Activated effector memory CD4-positive, alpha-beta T cell treated with Interleukin-2 at 50 U/mL for 16 hours (primary cell): ENCODE measurements around the gene CXCL11.
"Not testable (repeated sequence)": the region's sequence is repeated elsewhere in the genome, so short reads cannot be mapped to it uniquely, and the experiment has no call there.

ENCODE experiments used
- DNase-seq: peaks from one replicate; pipeline ENCODE4 v3.0.0-alpha.2; 2020

CXCL11 gene

DNA sequence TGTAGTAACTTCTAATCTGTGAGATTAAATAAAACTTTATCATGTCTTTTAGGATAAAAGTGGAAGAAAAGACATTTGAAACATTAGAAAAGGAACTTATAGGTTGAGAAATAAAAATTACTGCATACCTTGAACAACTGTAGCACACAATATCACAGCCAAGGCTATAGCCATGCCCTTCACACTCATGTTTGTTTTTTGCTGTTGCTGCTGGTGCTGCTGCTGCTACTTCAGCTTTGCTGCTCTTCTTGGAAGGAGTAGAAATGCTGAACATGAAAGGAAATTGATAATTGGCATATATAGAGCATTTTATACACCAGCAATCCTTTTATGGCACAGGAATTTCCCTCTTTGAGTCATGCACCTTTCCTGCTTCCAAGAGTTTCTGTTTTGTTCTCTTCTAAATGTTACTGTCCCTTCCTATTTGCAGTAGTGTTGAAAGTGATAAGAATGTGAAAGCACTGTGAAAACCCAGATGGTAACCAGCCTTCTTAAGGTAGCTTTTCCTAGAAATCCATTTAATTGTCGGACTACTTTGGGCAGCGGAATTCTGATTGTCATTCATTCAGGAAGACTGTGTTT, at the start of gene CXCL11:
Gene CXCL11, minus strand, starts transcription at position 272 of the 582 bp plus-strand sequence. Its CDS starts 83 bp downstream, at position 189.
- no peak for DNase-seq

DNA sequence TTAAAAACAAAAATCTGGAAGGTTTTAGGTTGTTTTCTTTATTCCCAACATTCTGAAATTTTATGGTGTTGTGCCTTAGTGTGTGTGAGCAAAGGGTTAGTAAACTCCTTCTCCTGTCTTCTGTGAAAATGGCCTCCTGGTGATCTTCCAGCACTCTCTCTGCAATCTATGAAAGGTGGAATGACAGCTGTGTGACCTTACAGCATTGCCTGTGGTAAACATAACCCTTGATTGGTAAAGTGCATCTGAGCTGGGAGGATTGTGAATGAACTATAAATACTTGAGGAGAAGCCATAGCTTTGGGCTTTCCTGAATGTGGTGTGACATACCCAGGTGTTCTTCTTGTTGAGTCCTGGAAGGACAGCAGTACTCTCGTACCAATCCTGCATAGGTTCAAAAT, 48.7 kb upstream of the CXCL11 start:
- no peak for DNase-seq

DNA sequence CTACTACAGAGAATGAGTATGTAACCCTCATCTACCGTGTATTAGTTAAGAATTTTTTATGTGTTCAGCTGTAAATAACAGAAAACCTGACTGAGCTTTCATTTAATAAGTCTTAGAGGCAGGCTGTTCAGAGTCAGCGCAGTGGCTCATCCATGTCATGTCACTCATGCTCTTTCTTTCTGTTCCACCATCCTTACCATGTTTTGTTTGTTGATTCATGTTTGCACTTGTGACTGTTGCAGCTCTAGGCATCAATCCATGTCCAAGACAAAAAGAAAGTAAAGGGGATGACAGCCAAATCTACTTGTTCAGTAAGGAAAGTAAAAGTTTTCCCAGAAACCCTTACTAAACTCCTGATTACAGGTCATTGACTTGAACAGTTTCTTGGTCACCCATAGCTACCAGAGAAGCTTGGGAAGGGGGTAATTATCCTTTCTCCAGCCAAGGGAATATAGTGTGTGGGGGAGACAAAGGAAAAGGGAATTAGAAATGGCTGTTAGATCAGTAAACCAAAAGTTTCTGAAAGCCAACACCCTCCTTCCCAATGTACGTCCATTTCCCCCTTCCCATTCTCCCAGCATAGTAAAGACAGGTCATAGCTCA, 47.6 kb upstream of the CXCL11 start:
- no peak for DNase-seq

DNA sequence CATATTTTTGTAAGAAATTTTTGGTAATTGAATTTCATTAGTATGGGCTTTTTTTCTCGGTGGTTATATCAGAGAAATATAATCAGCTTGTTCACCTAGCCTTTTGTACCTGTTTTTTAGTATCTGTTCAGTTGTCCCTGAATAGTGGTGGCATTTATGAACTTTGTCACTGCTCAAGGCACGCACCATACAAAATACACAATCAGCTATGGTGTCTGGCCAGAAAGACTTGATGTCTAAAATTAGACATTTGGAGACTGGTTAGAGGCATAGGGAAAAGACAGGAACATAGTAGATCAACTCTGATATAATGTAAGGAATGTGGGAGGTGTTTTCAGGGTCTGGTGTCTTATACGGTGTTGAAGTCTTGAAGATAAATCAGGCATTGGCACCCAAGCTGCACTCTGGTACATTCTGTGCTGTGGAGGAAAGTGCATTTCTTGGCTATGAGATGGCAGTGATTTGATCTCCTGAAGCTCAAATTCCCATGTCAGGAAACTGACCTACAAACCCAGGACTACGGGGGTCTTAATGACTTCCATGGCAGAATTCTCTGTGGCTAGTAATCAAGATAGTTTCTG, 42.3 kb upstream of the CXCL11 start:
- no peak for DNase-seq

DNA sequence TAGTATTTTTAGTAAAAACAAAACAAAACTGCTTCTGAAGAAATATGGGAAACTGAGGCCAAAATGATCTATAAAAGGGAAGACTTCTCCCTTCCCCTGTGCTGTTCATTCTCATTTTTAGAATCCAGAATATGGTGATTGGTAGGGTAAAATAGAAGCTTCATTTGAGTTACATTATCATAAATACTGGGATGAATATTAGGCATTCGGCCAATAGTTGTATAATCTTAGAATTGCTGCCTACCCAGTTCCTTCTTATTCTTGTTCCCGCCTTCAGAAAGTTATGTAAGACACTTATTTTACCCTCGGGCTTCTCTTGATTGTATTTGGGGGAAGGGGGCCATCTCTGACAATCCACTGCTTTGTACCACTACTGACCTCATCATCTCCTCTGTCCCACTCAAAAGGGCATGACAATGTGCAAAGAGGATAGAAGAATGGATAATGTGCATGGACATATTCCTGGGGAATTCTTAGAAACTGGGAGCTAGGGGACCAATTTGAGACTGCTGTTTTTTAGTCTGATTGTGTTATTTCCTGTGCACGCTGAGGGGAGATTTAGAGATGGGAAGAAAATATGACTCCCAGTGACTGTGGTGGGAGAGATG, 39.2 kb upstream of the CXCL11 start:
- DNase-seq: no peak

DNA sequence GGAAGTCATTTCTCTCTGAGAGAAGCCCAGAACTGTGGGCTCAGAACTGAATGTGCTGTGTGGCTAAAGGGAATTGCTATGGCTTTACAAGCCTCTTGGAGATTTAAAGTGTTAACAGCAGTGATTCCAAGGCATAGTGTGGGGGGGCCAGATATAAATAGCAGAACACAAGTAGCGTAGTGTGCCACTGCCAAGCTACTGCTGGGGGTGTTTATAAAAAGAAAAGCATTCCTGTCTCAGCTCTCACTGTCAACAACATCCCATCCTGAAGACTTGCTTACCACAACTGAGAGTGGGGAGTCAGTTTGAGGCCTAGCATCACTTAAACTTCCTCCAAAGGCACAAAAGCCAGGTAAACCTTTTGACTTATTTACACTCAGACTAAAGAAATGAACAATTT, 38.6 kb upstream of the CXCL11 start, which contains the start of gene ART3:
Gene ART3, plus strand, starts transcription at position 242 of the 400 bp plus-strand sequence. CDS start 1,181 bp downstream, outside the sequence.
- DNase-seq: no peak

DNA sequence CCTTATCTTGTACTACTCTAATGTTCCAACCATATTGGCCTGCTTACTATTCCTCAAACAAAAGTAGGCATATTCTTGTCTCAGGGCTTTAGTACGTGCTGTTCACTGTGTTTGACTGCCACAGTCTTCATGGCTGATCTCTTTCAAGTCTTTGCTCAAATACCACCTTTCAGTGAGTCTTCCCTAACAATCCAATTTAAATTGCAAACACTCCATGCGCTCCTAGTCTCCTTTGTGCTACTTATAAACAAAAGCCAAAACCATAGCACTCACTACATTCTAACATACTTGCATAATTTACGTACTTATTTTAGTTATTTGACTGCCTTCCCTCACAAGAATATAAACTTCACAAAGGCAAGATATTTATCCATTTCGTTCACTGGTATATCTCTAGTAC, 36.9 kb upstream of the CXCL11 start:
- no peak for DNase-seq

DNA sequence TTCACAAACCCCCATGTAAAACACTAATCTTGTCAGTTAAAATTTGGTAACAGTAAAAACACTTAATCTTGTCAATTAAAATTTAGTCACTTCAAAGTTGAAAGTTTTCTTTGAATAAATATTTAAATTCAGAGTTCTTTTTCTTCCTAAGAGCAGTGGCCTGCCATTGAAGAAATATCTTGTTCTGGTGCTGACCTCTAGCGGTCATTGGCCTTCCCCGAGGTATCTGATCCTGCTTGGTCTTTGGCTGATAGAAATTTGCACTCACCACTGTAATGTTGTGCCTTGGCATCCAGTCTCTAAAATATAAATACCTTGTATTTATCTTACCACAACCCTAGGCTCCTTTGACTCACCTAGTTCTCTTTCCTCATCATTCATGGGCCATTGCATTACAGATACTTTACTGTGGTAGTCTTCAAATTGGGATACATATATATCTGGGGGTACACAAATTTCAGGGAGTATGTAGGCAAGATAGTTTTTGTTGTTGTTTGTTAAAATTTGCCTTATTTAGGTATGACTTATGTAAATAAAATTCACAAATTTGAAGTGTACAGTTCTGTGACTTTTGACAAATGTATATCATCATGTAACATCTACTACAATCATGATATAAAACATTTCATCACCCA, 31.9 kb upstream of the CXCL11 start:
- DNase-seq: peak; percentile 31

DNA sequence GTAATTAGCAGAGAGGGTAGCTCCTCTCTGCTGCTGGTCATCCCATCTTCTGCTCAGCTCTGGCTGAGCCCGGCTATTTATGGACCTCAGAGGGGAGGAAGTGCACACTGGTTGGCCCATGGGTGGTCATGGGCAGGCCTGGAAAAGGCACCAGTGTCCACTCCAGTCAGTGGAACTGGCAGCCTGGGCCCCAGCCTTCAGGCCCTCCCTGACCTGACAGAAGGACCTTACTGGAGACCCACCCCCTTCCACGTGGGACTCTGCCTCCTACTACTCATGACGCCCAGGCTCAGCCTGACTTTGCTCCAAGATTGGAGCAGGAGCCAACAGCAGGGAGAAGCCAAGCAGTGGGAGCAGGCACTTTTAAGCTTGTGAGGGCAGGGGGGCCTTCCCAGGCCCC, 30.7 kb upstream of the CXCL11 start:
- no peak for DNase-seq

DNA sequence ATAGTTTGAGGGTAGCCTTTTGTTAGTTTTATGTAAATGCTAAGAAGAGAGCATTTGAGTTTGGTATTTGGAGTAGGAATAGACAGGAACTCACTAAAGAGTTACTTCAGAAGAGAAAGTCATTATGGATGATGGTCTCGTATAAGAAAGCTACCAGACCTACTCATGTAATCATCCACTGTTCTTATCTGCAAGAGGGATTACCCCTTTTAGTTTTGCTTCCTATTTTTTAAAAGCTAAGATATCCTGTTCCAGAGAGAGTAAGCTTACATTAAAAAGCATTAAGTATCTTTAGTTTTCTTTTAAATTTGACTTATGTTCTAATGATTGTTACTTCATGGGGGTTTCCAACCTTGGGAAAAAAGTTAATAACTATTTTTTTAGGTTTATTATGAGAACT, 26.1 kb upstream of the CXCL11 start:
- DNase-seq: no peak

DNA sequence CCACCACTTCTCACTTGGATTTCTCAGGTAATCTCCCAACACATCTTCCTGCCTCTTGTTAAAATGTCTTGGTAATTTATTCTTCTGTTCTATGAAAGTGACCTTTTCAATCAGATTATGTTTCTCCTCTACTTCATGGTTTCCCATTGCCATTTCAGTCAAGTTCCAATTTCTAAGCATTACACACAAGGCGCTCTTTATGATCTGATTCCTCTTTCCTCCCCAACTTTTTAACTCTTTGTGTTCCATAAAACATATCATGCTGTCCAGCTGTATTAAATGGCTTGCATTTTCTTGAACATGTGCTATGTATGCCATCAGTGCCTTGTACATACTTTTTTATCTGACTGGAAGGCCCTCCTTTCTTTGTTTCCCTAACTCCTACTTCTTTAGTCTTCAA, 25.6 kb upstream of the CXCL11 start:
- DNase-seq: no peak

DNA sequence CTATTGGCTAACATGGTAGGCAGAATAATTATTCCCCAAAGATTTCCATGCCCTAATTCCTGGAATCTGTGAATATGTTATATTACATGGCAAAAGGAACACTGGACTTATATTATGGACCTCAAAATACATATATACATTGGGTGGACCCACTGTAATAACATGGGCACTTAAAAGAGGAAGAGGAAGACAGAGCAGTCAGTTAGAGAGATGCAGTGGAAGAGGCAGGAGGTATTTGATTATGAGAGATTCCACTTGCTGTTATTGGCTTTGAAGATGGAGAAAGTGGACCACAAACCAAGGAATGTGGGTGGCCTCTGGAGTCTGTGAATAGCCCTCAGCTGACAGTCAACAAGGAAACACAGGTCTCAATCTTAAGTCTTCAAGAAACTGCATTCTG, 24.6 kb upstream of the CXCL11 start:
- no peak for DNase-seq

DNA sequence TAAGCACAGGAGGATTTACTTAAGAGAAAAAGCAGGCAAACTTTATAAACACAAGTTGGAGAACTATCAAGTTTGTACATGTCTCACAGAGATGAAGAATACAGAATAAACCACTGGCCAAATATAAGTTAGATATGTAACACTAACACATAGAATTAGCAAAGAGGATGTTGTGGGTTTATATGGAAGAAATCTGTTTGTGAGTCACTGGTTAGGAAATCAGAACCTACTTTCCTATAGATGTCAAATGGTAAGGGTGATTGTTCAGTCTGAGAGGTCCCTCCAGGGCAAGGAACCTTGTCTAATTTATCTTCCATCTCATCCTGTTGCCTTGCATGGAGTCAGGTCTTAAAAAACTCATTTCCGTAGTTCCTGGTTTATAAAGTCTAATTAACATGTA, 23.9 kb upstream of the CXCL11 start:
- no peak for DNase-seq

DNA sequence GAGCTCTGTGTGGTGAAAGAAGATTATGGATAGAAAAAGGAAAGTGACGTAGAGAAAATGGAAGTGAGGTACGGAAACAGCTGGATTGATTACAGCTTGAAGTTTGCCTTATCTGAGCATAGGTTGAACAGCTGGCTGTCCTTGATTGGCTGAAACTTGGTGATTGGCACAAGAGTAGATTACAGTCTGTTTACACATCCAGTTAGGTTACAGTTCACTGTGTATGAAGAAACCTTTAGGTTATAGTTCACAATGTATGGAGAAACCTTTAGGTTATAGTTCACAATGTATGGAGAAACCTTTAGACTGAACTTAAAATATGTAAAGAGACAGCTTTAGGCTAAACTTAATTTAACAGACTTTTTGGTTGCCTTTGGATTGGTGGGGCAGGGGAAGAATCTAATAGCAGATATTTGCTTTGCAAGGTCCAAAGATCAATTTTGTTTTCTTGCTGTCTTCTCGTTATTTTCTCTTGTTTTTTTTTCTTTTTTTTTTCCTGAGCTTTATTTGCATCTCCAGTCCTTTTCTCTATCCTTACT, 23.1 kb upstream of the CXCL11 start:
- no peak for DNase-seq

DNA sequence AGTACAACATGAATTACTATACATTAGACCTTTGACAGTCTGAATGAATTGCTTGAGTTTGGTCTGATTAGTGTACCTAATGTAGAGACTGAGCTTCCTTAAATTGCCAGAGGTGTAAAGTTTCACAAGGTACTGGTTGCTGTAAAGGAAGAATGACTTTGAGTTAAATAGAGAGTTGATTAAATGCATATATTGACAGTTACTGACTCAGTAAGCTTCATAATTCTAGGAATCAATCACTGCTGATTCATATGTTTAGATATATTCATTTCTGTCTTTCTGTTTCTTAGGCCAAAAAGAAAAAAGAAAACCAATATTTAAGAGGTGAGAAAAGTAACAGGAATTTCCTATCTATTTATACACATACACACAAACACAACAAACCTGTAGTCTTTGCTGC, 22.4 kb upstream of the CXCL11 start:
- DNase-seq: no peak

DNA sequence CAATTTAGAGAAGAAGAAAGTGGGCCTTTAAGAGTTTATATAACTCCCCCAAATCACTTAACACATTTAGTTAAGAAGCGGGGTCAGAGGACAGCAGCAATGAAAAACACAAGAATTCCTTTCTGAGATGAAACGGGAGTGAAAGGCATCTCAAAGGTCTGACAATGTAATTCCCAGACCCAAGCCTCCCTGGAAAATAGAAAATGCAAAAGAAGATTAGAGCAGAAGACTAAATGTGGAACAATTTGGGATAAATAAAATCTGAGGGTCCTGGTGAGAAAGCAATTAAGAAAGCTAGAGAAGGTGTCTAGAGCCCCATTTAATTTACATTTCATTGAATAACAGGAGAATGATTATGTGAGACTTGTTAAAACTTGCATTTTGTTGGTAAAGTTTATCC, 19.6 kb upstream of the CXCL11 start:
- DNase-seq: no peak

DNA sequence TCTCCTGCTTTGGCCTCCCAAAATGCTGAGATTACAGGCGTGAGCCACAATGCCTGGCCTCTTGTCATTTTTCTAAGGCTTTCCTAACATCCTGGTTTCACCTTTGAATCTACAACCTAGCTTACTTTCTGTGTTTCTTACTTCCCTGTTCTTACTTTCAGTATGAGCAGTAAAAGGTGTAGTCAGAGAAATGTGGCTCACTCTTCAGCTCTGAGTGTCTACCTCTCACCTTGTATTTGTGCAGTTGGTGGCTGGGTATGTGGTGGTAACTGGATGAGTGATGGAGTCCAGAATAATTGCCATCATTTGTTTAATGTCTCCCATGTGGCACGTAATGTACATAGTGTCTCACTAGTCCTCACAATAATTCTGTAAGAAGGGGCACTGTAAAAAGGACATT, 19.1 kb upstream of the CXCL11 start:
- DNase-seq: no peak

DNA sequence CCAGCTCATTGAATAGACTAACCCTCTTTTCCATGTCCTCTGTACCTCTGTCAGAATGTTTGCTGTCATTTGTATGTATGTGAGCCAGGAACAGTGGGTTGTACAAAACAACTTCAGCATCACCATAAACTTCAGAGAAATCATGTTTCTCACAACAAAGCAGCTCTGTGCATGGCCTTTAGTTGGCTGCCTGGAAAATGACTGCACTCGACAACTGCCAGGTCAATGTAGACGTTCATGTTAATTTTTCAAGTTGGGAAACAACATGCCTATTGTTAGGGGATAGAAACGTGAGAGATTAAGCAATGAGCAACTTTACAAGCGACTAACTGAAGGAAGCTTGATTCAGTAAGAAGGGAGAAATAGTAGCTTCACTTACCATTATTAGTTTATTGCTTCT, 17.9 kb upstream of the CXCL11 start:
- DNase-seq: no peak

DNA sequence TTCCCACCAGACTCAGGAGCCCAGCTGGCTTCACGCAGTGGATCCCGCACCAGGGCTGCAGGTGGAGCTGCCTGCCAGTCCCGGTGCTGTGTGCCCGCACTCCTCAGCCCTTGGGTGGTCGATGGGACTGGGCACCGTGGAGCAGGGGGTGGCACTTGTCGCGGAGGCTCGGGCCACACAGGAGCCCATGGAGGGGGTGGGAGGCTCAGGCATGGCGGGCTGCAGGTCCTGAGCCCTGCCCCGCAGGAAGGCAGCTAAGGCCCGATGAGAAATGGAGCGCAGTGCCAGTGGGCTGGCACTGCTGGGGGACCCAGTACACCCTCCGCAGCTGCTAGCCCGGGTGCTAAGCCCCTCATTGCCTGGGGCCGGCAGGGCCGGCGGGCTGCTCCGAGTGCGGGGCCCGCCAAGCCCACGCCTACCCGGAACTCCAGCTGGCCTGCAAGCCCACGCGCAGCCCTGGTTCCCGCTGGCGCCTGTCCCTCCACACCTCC, 14.7 kb upstream of the CXCL11 start:
- DNase-seq: not testable (repeated sequence)

DNA sequence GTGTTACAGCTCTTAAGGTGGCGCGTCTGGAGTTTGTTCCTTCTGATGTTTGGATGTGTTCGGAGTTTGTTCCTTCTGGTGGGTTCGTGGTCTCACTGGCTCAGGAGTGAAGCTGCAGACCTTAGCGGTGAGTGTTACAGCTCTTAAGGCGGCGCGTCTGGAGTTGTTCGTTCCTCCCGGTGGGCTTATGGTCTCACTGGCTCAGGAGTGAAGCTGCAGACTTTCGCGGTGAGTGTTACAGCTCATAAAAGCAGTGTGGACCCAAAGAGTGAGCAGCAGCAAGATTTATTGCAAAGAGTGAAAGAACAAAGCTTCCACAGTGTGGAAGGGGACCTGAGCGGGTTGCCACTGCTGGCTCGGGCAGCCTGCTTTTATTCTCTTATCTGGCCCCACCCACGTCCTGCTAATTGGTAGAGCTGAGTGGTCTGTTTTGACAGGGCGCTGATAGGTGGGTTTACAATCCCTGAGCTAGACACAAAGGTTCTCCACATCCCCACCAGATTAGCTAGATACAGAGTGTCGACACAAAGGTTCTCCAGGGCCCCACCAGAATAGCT, 14.1 kb upstream of the CXCL11 start:
- DNase-seq: not testable (repeated sequence)

DNA sequence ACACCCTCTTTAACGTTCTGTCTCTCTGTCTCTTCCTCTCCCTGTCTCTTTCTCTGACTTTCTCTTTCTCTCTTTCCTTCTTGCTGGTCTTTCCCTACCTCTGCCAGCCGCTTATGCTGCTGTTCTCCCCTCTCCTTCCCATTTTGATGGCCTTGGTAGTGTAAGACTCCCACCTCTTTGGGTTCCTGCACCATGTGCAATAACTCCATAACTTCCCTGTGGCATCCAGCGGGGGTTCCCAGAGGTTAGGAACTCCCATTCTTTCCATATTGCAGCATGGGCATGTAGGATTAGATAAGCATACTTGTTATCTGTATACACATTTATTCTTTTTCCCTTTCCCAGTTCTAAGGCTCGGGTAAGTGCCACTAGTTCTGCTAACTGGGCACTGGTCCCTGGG, 8.8 kb upstream of the CXCL11 start:
- DNase-seq: not testable (repeated sequence)

DNA sequence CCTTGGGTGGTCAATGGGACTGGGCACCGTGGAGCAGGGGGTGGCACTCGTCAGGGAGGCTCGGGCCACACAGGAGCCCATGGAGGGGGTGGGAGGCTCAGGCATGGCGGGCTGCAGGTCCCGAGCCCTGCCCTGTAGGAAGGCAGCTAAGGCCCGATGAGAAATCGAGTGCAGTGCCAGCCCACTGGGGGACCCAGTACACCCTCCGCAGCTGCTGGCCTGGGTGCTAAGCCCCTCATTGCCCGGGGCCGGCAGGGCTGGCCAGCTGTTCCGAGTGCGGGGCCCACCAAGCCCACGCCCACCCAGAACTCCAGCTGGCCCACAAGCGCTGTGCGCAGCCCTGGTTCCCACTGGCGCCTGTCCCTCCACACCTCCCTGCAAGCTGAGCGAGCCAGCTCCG, 7.4 kb upstream of the CXCL11 start:
- not testable (repeated sequence) for DNase-seq
